Raji (cell line): ENCODE data around the gene NAALADL2.

Experiments used
- POLR2A ChIP-seq: IDR thresholded peaks from 2 replicates; pipeline ENCODE4 v1.6.1; 2011; ENCODE audit warnings: low read depth, low read length, control low read depth; ENCODE audit not compliant: insufficient read depth

The NAALADL2 gene

DNA sequence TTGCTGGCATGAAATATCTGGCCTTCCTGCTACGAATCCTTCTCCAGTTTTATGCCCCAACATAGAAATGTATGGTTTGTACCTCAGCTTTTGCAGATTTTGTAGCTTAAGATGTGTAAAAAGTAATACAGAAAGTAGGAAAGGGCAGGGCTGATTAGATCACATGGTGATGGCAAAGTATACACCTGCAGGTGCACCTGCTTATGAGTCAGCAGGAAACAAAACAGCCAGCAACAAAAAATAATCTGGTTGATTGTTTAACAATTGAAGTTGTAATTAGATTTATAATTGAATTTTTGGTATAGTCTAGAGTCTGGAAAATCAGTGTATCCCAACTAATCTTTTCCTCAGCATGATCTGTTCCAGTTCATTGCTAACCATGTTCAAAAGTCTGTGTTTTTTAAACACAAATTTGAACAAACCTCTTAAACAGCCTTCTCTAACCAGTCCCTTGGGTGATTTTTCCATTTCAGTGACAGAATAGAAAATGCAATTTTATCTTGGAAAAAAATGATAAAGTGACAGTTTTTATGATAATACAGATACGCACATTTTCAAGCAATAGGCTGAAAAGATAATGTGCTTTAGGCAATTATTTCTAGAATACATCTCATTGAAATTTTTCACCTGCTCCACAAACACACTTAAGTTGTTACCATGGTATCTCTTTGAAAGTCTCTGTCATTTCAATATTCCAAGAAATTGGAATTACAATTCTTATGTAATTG lies 477.4 kb downstream of the NAALADL2 start:
- no peak for TF ChIP-seq POLR2A

DNA sequence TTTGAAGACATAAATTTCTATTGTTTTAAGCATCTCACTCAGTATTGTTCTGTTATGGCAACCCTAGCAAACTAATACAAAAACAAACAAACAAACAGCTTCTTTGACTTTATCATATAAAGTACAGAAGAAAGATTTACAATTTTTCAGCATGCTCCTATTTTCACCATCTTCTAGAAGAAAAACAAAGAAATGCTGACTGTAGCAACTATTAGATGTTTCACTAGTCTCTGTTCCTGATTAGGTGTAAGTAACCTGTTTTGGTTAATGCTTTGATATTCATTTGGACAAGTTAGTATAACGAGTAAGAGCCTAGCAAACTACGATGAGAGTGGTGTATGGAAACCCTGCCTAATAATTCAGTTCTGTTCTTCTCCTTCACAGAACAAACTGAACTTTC lies 478.5 kb downstream of the NAALADL2 start:
- TF ChIP-seq POLR2A: no peak

DNA sequence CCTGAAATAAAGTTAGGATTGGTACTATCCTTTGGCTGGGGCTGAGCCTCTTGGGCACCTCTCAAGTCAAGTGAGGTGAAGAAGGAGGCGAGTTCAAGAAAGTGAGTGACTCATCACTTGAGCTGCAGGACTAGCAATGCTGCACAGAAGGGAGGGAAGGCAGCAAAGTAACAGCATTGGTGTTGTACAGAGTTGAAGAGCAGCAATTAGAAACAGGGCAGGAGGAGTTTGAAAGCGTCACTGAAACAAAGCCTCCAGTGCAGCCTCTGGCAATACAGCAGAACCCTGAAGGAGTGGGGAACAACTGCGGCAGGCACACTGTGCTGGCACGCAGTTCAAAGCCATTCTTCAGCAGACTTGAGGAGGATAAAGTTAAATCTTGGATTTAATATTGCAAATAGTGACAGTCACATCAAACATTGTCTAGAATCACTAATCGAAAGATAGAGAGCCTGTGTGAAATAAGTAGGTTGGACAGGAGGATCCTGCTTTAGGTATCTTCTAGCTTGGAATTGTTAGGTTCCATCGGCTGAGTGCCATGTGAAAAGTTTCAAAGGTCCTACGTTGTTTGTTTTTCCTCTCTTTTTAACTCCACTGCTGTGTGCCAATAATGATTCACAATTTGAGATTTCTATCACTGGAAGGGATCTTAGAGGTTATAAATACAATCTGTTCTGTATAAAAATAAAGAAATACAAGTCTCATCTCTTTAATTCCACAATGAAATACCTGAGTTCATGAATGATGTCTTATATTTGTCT lies 479.8 kb downstream of the NAALADL2 start:
- no peak for TF ChIP-seq POLR2A

DNA sequence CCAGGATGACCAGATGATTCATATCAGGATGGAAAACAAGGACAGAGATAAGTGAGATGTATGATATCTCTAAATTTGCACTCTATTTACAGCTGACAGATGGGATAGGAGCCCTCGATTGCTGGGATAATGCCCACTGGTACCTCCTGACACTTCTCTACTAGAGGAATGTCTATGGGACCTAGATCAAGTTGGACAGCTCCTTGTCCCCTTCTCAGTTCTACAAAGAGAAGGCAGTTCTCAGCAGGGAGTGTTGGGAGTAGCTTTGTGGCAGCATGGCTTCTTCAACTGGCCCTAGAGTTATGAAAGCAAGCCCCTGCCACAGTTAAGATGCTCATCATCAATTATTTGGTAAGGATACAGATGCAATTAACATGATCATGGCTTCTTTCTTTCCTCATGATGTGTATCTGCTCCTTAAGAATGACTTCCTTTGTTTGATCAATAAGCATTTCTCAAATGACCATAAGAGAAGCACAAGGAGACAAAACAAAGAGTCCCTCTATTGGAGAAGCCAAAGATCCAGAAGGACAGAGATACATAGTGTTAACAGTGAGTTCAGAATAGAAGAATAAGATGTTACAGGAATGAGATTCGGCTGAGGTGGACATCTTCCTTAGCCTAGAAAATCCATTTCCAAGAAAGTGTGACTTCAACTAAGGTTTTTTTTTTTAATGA lies 481.3 kb downstream of the NAALADL2 start:
- TF ChIP-seq POLR2A: no peak

DNA sequence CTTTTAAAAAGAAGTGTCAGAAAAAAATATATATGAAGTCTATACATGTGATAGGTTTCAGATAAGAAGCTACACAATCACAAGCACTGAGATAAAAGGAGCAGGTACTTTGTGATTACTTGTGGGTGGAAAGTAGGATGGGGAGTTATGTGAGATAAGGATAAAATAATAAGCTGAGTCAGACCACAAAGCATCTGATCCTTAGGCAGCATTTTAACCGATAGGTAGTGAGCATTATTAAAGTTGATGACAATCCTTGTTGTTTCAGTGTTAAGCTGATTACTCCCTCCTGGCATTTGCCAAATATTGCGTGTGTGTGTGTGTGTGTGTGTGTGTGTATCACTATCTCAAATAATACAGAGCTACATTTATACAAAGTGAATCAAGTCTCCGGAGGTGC lies 483.1 kb downstream of the NAALADL2 start:
- no peak for TF ChIP-seq POLR2A

DNA sequence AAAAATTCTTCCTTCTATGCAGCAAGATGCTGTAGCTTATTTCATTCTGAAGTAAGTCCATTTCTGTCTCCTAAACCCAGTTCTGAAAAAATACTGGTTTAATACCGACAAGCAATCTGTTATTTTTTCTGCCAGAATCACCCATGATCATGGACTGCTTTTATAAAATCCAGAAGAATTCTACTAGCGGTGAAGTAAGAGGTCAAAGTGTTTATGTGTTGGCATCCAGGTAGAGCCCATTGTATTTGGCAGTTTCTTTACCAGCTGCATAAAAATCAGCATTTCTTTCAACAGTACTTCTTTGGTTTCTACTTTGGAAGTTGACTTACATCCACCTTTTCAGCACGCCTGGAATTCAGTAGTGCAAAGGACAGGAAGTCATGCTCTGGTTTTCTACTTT lies 484.8 kb downstream of the NAALADL2 start:
- no peak for TF ChIP-seq POLR2A

DNA sequence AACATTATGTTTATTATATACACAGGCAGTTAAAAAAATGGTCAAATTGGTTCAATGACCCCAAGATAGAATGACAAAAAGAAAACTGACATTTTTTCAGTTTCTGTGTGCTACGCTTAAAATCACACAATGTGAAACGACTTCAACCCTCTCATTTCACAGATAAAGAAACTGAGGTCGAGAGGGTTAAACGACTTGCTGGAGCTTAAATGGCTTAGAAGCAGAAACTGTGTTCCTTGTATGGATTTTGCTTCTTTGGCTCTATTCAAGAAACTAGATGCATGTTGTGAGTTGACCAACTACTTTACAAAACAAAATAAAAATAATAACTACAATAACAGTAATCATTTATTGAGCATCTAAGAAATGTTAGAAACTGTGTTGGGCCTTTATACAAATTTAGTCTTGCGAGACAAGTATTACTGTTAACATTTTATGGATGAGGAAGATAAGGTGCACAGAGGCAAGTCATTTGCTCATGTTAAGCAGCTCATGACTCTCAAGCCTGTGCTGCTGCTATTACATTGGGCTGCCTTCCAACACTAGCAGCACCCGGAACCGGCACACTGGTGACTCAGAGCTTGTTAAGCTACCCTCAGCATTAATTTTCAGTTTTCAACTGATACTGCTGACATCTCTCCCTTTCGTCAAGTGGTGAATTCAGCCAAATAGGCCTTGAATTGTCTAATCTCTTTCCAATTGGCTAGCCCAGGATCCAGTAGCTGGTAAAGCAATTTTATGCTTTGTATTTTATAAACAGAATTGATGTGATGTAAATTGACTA lies 487.6 kb downstream of the NAALADL2 start:
- no peak for TF ChIP-seq POLR2A

DNA sequence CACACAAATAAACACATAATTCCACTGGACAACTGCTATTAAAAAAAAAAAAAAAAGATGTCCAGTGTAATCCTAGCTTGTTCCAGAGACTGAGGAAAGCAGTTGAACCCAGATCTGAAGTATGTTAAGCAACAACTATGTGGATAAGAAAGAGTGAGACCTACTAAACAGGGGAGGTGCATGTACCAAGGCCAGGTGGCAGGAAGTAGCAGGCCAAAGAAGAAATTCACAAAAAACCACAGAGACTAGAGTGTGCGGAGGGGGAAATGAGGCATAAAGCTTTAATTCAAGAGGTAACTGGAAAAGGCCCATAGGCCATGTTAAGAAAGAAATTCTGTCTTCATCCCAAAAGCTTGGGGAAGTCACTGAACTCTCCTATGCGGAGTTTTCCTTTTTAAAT lies 490.0 kb downstream of the NAALADL2 start:
- TF ChIP-seq POLR2A: no peak

DNA sequence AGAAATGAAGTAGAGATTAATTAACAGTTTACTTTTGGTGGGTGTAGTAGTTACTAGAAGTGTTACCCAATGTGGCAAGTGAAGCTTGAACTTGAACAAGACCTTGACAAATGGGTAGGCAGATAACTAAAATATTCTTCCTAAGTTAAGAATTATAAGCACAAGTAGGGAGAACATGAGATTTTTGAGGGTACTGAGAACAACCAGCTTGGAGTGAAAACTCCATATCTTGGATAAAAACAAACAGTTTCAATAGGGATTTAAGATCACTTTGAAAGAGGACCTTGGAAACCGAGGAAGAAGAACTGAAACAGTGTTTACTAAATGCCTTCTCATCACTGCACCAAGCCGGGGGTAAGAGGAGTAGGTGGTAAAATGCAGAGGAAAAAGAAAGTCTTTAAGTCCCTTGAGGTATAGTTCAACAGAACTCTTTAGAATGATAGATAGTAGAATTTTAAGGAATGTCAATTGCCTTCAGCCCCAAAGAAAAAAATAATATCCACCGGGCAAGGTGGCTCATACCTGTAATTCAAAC lies 496.7 kb downstream of the NAALADL2 start:
- no peak for TF ChIP-seq POLR2A

DNA sequence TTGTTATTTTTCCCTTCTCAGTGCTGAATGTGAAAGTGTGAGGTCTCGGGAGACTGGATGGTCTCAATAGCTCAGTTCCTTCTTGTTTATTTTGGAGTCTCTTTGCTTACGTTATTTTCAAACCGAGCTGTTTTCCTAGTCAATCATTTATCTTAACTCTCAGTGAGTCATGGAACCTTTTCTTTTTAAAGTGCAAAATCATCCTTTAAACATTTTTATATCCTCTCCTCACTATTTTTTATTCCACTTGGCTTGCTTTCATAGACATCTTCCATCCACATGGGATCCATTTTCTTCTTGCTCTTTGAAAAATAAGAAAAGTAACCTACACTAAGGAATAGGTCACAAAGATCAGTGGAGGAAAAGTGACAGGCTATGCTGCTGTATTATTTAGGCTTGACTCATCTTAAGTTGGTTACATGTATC lies 497.8 kb downstream of the NAALADL2 start:
- TF ChIP-seq POLR2A: no peak

DNA sequence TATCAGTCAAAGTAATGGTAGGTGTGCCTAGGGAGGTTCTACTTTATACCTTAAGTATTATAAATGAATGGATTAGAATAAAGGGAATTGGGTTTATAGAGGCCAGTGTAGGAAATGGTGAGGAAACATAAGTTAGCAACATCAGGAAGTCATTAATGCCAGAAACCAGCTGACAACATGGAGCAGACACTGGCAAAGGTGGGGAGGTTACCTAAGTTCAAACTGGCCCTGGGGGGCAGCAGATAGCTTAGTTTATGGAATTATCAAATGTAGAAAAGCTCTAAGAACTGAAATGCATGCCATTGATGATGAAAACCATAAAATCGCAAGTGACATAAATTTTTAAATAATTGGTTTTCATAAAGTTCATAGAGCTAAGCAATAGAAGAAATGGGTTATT lies 498.6 kb downstream of the NAALADL2 start:
- TF ChIP-seq POLR2A: no peak

DNA sequence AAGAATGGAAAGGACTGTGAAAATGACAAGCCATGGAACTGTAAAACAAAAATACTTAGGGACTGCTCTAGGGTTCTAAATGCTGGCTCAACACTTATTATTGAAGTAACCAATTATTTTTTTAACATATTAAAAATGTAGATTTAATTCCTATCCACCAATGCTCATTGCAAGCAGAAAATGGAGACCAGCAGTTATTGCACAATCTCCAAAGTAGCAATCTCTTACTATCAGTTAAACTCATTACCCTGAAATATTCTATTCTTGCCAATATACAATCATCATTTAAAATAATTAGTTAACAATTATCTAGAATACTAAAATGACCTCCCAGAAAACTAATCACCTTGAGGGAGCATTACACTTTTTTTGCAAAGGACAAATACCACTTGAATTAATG lies 499.8 kb downstream of the NAALADL2 start:
- TF ChIP-seq POLR2A: no peak

DNA sequence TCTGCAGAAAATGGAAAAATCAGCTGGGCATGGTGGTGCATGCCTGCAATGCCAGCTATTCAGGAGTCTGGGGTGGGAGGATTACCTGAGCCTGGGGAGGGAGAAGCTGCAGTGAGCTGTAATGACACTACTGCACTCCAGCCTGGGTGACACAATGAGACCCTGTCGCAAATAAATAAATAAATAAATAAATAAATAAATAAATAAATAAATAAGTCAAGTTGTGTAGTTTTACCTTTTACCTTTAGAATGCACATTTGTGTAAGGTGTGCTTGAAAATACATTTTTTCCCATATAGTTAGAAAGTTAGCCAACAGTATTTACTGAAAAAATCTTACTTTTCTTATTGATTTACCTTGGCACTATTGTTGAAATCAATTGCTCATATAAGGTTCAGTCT lies 515.6 kb downstream of the NAALADL2 start:
- no peak for TF ChIP-seq POLR2A

DNA sequence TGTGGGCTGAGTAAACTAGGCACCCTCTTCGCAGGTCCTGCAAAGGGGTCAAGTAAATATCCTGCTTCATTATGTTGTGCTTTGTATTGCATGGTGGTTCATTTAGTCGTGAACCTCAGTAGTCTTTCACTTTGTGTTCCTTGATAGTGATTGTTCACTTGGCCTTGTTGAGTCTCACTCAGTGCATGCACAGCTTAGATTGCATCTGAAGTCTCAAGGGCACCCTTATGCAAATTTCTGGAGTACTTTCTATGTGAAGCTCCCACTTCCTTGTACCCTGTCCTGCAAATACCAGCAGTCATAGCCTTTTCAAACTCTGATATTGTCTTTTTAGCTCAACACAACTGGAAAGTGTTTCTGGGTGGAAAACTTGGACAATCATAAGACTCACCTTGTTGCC lies 519.2 kb downstream of the NAALADL2 start:
- TF ChIP-seq POLR2A: no peak

DNA sequence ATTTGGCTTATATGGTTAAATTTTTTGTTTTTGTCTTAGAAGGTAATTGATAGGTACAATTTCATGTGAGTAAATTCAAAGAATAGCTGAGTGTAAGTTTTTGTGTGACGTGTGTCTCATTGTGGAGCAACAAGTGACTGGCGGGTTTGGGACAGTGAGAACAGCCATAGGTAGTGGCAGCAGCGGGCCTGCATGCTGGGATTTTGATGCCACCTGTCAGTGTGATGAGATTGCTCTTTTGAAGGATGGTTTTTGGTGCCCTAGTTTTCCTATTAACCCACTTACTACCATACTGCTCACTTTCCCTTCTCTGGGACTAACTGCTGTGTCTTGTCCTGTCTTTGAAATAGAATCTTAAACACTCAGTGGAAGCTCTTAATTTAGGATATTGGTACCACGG lies 522.6 kb downstream of the NAALADL2 start:
- no peak for TF ChIP-seq POLR2A
